Measurements from ENCODE around the gene RGS8. TPM values are rescaled to one million over a fixed set of nuclear protein-coding genes. Genes with fewer than 3 reads are reported as not detected.

The RGS8 gene
- polyA plus RNA-seq, 1 of the 3 experiments (the other 2 are of a cell fraction): not detected

DNA sequence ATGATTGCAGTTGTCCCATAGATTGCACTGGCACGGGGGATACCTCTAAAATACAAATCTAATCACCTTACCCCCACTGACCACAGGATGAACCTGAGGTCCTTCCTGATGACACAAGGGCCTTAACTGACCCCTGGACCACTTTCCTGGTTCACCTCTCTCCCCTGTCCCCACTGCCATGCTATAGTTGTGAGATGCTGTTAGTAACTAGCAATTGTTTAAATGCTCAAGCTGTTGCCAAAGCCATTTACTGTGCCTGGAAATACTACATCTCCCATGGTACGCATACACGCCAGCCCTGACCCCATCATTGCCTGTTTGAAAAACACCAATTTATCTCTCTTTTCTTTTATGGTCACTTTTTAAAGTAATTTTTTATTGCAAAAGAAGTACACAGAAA, 29.1 kb upstream of the RGS8 start (continued):
- TF ChIP-seq REST (IDR thresholded peaks at IDR 0.05; ENCODE audit: low read depth, low read length) (no peak), ELF1 (IDR thresholded peaks at IDR 0.05) (no peak), SMC3 (IDR thresholded peaks at IDR 0.05; ENCODE audit: low read depth, low read length) (no peak), POLR2AphosphoS5 (IDR thresholded peaks at IDR 0.05; ENCODE audit: low read depth, low read length) (no peak), YY1 (IDR thresholded peaks at IDR 0.05; ENCODE audit: low read depth) (no peak)
- TF ChIP-seq, protein P1, sequence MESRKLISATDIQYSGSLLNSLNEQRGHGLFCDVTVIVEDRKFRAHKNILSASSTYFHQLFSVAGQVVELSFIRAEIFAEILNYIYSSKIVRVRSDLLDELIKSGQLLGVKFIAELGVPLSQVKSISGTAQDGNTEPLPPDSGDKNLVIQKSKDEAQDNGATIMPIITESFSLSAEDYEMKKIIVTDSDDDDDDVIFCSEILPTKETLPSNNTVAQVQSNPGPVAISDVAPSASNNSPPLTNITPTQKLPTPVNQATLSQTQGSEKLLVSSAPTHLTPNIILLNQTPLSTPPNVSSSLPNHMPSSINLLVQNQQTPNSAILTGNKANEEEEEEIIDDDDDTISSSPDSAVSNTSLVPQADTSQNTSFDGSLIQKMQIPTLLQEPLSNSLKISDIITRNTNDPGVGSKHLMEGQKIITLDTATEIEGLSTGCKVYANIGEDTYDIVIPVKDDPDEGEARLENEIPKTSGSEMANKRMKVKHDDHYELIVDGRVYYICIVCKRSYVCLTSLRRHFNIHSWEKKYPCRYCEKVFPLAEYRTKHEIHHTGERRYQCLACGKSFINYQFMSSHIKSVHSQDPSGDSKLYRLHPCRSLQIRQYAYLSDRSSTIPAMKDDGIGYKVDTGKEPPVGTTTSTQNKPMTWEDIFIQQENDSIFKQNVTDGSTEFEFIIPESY (IDR thresholded peaks at IDR 0.05; ENCODE audit: borderline replicate concordance, low read depth): no peak

DNA sequence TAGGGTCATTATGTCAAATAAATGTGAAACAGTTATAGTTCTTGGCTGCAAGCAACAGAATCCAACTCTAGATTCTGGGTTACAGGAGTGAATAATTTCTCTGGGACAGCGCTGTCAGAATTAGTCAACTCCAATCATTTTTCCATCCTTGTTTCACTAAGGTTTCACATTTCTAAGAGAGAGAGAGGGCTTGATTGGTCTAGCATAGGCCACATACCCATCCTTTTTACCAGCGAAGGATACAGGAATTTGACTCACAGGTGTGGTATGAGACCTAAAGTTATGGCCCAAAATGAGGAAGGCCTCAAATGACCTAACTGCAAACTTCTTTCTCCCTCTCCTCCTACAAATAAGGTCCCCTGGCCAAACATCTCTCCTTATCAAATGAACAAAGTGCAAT, 25.5 kb upstream of the RGS8 start:
- CTCF ChIA-PET: interaction anchor here (0.7 kb wide), 1 partner anchor 55 kb away, joined by 4 read pairs; no protein-coding TSS in a partner anchor
- Histone ChIP-seq H3K27me3 (ENCODE audit: insufficient read depth) (no peaks in the 10 kb centered on the region; the same call in 1 of the 2 replicates), H4K20me1 (ENCODE audit: insufficient read depth) (no peaks in the 10 kb centered on the region), H2AFZ (ENCODE audit: low read depth) (no peak overlapping the region), H3F3A (replicated peaks; ENCODE audit: insufficient read depth) (no peaks in the 10 kb centered on the region), H3K9me3 (no peaks in the 10 kb centered on the region), H3K4me2 (no peak overlapping the region), H3K9me2 (no peaks in the 10 kb centered on the region), H3K4me3 (ENCODE audit: low read depth in 2 of 2, low read length in 1 of 2) (no peak overlapping the region), H3K27ac (ENCODE audit: low read depth in 2 of 2, low read length in 1 of 2) (no peak overlapping the region), H3K9ac (no peak overlapping the region), H3K79me2 (ENCODE audit: insufficient read depth) (no peaks in the 10 kb centered on the region), H3K4me1 (ENCODE audit: control insufficient read depth in 1 of 2, insufficient read depth in 2 of 2, low read depth in 1 of 2, low read length in 1 of 2) (peaks cover 0 to 8% of the 10 kb centered on the region in 2 experiments; a peak in 1 of 4 replicates), H3K36me3 (replicated peaks in 1 of 2; ENCODE audit: control insufficient read depth in 1 of 2, insufficient read depth in 2 of 2, low read length in 1 of 2) (no peaks in the 10 kb centered on the region)
- no peak for DNase-seq
- 62% methylated on average over 2 of the region's 2 CpGs for WGBS (ENCODE audit: low lambda C conversion rate)
- POLR2A ChIA-PET: no interaction called here
- TF ChIP-seq RXRA (IDR thresholded peaks at IDR 0.05; ENCODE audit: borderline replicate concordance, low read depth) (no peak), PBX3 (IDR thresholded peaks at IDR 0.05) (no peak), SIN3A (IDR thresholded peaks at IDR 0.05; ENCODE audit: borderline replicate concordance, low read depth, low read length) (no peak), TAF1 (IDR thresholded peaks at IDR 0.05; ENCODE audit: borderline replicate concordance, low read depth, low read length) (no peak)

All from SK-N-SH (cell line).